ENCODE results near the gene CCDC183.

The CCDC183 gene

DNA sequence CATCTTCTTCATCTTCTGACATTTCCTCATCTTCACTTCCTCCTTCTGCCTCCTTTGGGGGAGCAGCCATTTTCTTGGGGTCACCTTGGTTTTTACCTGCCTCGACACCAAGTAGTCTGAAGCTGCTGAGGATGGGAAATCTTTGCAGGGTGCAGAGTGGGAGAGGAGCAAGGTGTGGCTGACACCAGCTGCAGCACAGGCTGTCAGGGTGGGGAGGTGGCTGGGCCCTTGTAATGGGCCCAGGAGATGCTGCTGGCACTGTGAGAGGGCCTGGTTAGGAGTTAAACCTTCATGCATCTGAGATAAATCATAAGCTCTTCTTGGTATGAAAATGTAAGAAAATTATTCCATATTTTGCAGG is 19.3 kb downstream of the CCDC183 start:
- TF ChIP-seq, protein P1, sequence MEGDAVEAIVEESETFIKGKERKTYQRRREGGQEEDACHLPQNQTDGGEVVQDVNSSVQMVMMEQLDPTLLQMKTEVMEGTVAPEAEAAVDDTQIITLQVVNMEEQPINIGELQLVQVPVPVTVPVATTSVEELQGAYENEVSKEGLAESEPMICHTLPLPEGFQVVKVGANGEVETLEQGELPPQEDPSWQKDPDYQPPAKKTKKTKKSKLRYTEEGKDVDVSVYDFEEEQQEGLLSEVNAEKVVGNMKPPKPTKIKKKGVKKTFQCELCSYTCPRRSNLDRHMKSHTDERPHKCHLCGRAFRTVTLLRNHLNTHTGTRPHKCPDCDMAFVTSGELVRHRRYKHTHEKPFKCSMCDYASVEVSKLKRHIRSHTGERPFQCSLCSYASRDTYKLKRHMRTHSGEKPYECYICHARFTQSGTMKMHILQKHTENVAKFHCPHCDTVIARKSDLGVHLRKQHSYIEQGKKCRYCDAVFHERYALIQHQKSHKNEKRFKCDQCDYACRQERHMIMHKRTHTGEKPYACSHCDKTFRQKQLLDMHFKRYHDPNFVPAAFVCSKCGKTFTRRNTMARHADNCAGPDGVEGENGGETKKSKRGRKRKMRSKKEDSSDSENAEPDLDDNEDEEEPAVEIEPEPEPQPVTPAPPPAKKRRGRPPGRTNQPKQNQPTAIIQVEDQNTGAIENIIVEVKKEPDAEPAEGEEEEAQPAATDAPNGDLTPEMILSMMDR (IDR thresholded peaks at IDR 0.05), result no peak
- no peak overlapping the region for H3K27ac ChIP-seq
- H3K4me3 ChIP-seq, result no peak overlapping the region
- DNase-seq (ENCODE audit: low spot score), result no peak

DNA sequence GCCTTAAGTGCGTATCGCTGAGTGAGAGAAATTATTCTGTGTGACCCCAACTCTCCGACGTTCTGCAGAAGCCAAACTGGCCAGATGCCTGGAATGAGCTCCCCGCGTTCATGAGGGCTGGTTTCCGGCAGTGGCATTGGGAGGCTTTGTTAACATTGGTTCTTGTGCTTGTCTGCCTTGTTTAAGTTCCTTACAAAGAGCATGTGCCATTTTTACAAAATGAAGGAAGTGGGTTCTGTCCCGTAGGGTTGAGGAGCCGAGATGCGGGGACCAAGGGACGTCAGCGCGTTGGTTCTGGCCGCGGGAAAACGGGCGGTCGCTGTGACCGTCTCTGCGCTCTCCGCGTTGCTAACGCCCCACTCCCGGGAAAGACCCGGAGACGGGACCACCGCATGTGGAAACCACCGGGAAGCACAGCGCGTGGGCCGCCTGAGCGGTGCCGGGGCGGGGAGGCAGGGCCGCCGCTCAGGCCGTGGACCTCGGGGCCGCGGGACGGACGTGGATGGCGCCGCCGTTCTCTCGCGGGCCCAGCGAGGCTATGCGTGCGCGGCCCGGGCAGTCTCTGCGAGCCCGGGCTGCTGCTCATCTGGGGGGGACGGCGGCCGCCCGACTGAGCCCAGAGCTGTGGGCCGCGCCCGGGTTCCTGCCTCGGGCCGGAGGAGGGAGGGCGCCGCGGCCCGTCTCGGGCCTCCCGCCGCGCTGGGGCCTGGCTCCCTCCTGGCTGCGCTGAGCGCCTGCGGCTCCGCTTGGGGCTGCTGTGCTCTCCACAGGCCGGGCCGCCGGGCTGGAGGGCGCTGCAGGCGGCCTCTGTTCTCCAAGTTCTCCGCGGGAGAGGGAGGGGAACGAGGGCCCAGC is 25.1 kb downstream of the CCDC183 start:
- DNase-seq (ENCODE audit: low spot score), result no peak
- H3K27ac ChIP-seq, result no peak overlapping the region
- TF ChIP-seq, protein P1 (IDR thresholded peaks at IDR 0.05), result no peak
- H3K4me3 ChIP-seq, result peak overlapping the region; percentile 68

DNA sequence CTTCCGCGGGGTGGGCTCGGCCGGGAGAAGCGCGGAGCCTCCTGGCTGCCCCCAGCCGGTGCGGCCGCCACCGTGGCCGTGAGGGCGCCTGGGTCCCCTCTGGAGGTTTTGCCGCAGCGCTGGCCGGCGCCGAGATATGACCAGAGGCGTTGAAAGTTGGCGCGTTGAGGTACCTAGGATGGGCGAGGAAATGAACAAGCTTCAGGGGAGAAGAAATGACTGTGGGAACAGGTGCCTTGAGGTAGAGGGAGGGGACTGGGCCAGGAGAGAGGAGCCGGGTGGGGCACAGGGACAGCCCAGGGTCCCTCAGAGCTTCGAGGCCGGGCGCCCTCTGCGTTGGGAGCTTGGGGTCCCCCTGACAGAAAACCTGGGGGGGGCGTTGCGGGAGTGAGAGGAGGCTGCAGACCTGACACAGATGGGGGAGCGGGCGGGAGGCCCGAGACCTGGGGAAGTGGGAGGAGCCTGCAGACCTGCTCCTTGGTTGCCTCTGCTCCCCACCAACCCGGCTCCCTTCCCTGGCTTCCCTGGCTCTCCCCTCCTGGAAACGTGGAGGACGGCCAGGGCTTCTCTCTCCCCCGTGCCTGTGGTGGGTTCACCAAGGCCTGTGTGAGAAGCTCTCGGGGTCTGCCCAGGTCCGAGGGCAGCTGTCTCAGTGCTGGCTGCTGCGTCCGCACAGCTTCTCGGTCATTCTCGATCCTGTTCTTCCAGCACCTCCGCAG is 25.8 kb downstream of the CCDC183 start:
- Histone ChIP-seq H3K27ac (no peak overlapping the region), H3K4me3 (peak overlapping the region; percentile 68)
- no peak for DNase-seq (ENCODE audit: low spot score)
- TF ChIP-seq, protein P1 (IDR thresholded peaks at IDR 0.05), result no peak

DNA sequence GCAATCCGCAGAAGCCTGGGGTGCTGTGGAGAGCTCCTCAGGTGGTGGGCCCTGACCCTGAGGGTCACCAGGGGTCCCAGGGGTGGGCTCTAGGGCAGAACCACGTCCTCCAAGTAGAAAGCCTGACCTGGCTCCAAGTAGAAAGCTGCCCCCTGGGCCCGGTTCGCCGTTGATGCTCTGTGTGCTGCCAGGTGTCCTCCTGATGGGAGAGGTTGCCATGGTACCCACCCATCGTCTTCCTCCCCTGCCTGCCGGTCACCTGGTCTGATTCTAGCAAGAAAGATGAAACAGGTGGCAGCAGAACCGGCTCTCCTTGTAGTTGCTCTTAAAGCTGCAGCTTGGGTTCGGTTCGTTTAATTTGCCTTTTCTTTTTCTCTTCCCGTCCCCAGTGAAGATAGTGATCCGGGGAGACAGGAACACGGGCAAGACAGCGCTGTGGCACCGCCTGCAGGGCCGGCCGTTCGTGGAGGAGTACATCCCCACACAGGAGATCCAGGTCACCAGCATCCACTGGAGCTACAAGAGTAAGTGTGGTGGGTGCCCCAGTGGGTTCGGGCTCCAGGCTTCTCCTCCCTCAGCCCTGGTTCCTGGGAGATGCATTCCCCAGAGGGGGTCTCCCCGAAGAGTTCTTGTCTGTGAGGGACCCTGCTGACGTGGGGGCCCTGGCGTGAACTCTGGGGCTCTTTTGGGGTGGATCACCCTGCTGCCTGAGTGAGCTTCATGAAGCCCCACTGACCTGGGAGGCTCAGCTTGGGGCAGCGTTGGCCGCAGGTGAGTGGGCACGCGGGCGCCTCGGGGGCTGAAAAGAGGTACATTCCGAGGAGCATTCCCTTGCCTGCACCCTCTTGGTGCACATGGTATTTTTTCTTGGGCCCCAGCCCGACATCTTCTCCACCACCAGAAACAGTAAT is 27.3 kb downstream of the CCDC183 start:
- H3K27ac ChIP-seq, result no peak overlapping the region
- DNase-seq (ENCODE audit: low spot score), result no peak
- H3K4me3 ChIP-seq, result no peak overlapping the region
- TF ChIP-seq, protein P1 (IDR thresholded peaks at IDR 0.05), result no peak

DNA sequence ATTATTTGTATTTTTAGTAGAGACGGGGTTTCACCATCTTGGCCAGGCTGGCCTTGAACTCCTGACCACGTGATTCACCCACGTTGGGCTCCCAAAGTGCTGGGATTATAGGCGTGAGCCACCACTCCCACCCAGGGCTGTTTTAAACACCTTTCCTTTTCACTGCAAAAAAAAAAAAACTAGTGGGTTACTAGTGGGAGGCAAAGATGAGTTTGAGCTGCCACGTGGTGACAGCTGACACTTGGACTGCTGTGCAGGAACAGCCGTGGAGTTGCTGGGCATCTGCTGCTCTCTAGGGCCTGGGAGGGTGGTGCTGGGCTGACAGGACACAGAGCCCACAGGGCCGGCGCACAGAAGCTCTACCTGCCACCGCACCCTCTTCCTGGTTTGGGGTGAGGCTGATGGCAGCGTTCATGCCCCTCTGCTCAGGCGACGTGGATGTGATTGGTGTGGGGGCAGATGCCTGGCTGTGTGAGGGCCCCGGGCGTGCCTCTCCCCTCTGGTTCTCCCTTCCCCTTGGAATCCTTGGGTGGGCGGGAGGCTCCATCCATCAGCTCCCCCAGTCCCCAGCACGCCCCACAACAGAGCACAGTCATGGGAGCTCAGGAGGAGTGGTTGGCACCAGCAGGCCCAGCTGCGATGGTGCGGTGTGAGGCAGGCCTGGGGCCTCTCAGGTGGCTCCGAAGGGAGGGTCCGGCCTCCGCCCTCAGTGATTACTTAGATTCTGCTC is 28.5 kb downstream of the CCDC183 start:
- TF ChIP-seq, protein P1 (IDR thresholded peaks at IDR 0.05), result no peak
- Histone ChIP-seq H3K27ac (no peak overlapping the region), H3K4me3 (no peak overlapping the region)
- DNase-seq (ENCODE audit: low spot score), result no peak

Data from coronary artery (tissue), 2 donors.